ENCODE results near the gene SNTB2. TPM values are rescaled to one million over a fixed set of nuclear protein-coding genes. Genes with fewer than 3 reads are reported as not detected.

SNTB2 gene
- total and polyA plus RNA-seq, 2 of the 13 experiments (the other 11 are each of a cell fraction or from before 2014, with no cell fraction given) = 11.5 to 19.2 TPM

DNA sequence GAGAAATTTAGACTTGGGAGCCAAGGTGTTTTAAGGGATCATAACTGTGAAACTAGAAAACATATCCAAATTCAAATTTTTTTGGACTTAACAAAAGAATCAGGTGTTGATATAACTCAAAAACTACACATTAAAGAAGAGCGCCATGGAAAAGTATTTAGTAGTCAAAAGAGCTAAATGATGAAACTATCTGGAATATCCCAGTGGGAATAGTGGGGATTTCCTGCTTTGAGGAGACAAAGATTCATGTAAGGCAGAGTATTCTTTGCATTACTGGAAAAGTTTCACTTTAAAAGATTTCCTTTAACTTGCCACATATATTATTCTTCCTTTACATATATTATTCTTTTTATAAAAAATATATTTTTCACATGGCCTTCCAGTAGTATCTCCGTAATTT lies 83.9 kb downstream of the SNTB2 start:
- TF ChIP-seq NFIC (IDR thresholded peaks at IDR 0.05; ENCODE audit: low read length) (no peak), ZEB1 (IDR thresholded peaks at IDR 0.05; ENCODE audit: insufficient replicate concordance, low read depth) (no peak), SMARCC2 (IDR thresholded peaks at IDR 0.05) (no peak), ZBTB21 (CRISPR knock-in tag; IDR thresholded peaks at IDR 0.05) (no peak), NR2C2 (CRISPR knock-in tag; IDR thresholded peaks at IDR 0.05; ENCODE audit: borderline replicate concordance) (no peak), MTA3 (CRISPR knock-in tag; IDR thresholded peaks at IDR 0.05) (no peak), FOXK1 (CRISPR knock-in tag; IDR thresholded peaks at IDR 0.05; ENCODE audit: borderline replicate concordance, low read depth) (no peak), PAWR (CRISPR knock-in tag; IDR thresholded peaks at IDR 0.05; ENCODE audit: borderline replicate concordance) (no peak), MAFG (CRISPR knock-in tag; IDR thresholded peaks at IDR 0.05) (no peak), NONO (IDR thresholded peaks at IDR 0.05) (no peak), NONO (CRISPR knock-in tag; conservative IDR thresholded peaks at IDR 0.05) (no peak), ZNF160 (CRISPR knock-in tag; IDR thresholded peaks at IDR 0.05) (no peak), GZF1 (CRISPR knock-in tag; IDR thresholded peaks at IDR 0.05) (no peak), GPN1 (CRISPR knock-in tag; IDR thresholded peaks at IDR 0.05; ENCODE audit: borderline replicate concordance) (no peak)
- TF ChIP-seq, protein P1, sequence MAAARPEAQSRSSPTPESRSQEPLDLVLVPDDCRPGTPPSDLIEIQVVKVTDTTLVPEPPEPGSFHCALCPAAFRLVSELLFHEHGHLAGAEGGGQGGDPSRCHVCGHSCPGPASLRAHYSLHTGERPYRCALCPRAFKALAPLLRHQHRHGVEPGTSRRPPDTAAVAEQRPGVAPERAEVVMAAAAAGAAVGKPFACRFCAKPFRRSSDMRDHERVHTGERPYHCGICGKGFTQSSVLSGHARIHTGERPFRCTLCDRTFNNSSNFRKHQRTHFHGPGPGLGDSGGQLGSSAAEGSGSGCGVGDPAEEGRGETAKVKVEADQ (CRISPR knock-in tag; IDR thresholded peaks at IDR 0.05; ENCODE audit: borderline replicate concordance) = no peak
- TF ChIP-seq, protein P2, sequence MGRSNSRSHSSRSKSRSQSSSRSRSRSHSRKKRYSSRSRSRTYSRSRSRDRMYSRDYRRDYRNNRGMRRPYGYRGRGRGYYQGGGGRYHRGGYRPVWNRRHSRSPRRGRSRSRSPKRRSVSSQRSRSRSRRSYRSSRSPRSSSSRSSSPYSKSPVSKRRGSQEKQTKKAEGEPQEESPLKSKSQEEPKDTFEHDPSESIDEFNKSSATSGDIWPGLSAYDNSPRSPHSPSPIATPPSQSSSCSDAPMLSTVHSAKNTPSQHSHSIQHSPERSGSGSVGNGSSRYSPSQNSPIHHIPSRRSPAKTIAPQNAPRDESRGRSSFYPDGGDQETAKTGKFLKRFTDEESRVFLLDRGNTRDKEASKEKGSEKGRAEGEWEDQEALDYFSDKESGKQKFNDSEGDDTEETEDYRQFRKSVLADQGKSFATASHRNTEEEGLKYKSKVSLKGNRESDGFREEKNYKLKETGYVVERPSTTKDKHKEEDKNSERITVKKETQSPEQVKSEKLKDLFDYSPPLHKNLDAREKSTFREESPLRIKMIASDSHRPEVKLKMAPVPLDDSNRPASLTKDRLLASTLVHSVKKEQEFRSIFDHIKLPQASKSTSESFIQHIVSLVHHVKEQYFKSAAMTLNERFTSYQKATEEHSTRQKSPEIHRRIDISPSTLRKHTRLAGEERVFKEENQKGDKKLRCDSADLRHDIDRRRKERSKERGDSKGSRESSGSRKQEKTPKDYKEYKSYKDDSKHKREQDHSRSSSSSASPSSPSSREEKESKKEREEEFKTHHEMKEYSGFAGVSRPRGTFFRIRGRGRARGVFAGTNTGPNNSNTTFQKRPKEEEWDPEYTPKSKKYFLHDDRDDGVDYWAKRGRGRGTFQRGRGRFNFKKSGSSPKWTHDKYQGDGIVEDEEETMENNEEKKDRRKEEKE (IDR thresholded peaks at IDR 0.05) = no peak
- 98% methylated on average over 2 of the region's 2 CpGs for WGBS (ENCODE audit: low lambda C conversion rate)
- Histone ChIP-seq H4K20me1 (ENCODE audit: insufficient read depth, low read length) (no peaks in the 10 kb centered on the region), H2AFZ (ENCODE audit: low read length) (no peak overlapping the region), H3K27ac (ENCODE audit: extremely low read length, insufficient read depth, low read length) (no peak overlapping the region), H3K27me3 (ENCODE audit: control insufficient read depth in 1 of 2, insufficient read depth in 2 of 2, low read length in 2 of 2) (no peaks in the 10 kb centered on the region), H3K4me1 (ENCODE audit: insufficient read depth, low read length) (peaks cover 17% of the 10 kb centered on the region), H3K9me3 (ENCODE audit: low read length) (no peaks in the 10 kb centered on the region), H3K9ac (ENCODE audit: insufficient read depth, low read depth, low read length) (no peak overlapping the region), H3K79me2 (ENCODE audit: insufficient read depth, low read length) (no peaks in the 10 kb centered on the region), H3K36me3 (replicated peaks in 1 of 2; ENCODE audit: control insufficient read depth in 1 of 2, insufficient read depth in 2 of 2, low read length in 2 of 2) (peaks cover 2 to 19% of the 10 kb centered on the region in 2 experiments; a peak in 4 of 5 replicates), H3K4me2 (ENCODE audit: low read depth, low read length) (no peak overlapping the region), H3K4me3 (replicated peaks in 1 of 3; ENCODE audit: insufficient read depth in 1 of 3, low read depth in 2 of 3, low read length in 3 of 3) (no peak overlapping the region)
- ATAC-seq = no peak
- ChIA-PET CTCF (ENCODE audit: low intra/inter-chr PET ratio, low total read pairs) (no interaction called here), POLR2A (no interaction called here)
- no peak for DNase-seq (ENCODE audit: low spot score)
- FAIRE-seq = no peak
- intact Hi-C loops (cut with micrococcal nuclease; ENCODE audit: unreplicated experiment) (no loop called here), in situ Hi-C loops (cut with HindIII; ENCODE audit: extremely low pct_ligation_motif_present, low pct_unique_long_range_greater_than_20kb) (no loop called here)
- BruUV-seq (replicated peaks) = no TSS peak
